ENCODE results near the gene SBK3. TPM values are rescaled to one million over a fixed set of nuclear protein-coding genes. Genes with fewer than 3 reads are reported as not detected.
A peak's percentile ranks its signal among the peaks of the same experiment; 100 is the strongest.

Gene SBK3
- total RNA-seq, 2 experiments from 2014 or later: not detected

DNA sequence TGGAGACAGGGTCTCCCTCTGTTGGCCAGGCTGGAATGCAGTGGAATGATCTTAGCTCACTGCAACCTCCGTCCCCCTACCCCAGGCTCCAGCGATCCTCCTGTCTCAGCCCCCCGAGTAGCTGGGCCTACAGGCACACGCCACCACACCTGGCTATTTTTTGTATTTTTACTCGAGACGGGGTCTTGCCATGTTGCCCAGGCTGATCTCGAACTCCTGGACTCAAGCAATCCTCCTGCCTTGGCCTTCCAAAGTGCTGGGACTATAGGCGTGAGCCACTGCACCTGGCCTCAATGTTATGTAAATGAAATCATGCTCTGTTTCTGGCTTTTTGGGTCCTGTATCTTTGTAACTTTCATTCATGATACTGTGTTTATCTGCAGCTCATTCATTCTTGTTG lies 43.4 kb upstream of the SBK3 start:
- no peak for DNase-seq
- H3K9me3 Mint-ChIP-seq: no peaks in the 10 kb centered on the region
- H3K27me3 Mint-ChIP-seq: no peaks in the 10 kb centered on the region
- ChIA-PET POLR2A (interaction anchor here (0.6 to 1.5 kb wide), 2 partner anchors 51 to 91 kb away, joined by 3 to 4 read pairs; partner anchors contain the start of gene ZNF580), CTCF (interaction anchor here (0.6 to 3.1 kb wide), 2 partner anchors 17 to 26 kb away, joined by 4 to 12 read pairs; partner anchors contain the start of gene ZNF865)
- H3K4me1 Mint-ChIP-seq (ENCODE audit: low read depth): peaks cover 39% of the 10 kb centered on the region
- intact Hi-C loops (cut with DNase I, micrococcal nuclease): loop anchor here in 1 of 2 experiments (5.0 kb wide), 1 partner anchor 71 kb away; no protein-coding TSS in a partner anchor
- ATAC-seq (ENCODE audit: poor library complexity): no peak
- H3K27ac Mint-ChIP-seq: no peak overlapping the region
- Histone ChIP-seq H3K36me3 (ENCODE audit: insufficient read depth, low read length) (peaks cover 10% of the 10 kb centered on the region), H3K27ac (ENCODE audit: low read depth in 1 of 2, low read length in 2 of 2) (no peak overlapping the region), H3K4me1 (ENCODE audit: insufficient read depth, low read length) (peaks cover 29% of the 10 kb centered on the region), H3K9me3 (ENCODE audit: control insufficient read depth in 1 of 2, insufficient read depth in 1 of 2, low read length in 2 of 2) (no peaks in the 10 kb centered on the region), H3K27me3 (ENCODE audit: control insufficient read depth in 1 of 2, insufficient read depth in 2 of 2, low read length in 2 of 2) (no peaks in the 10 kb centered on the region), H3K4me3 (ENCODE audit: low read length) (no peak overlapping the region)
- peaks cover 6% of the 10 kb centered on the region for H3K36me3 Mint-ChIP-seq (ENCODE audit: low read depth)
- no peak for TF ChIP-seq CTCF (IDR thresholded peaks at IDR 0.05)
- H3K4me3 Mint-ChIP-seq: no peak overlapping the region

DNA sequence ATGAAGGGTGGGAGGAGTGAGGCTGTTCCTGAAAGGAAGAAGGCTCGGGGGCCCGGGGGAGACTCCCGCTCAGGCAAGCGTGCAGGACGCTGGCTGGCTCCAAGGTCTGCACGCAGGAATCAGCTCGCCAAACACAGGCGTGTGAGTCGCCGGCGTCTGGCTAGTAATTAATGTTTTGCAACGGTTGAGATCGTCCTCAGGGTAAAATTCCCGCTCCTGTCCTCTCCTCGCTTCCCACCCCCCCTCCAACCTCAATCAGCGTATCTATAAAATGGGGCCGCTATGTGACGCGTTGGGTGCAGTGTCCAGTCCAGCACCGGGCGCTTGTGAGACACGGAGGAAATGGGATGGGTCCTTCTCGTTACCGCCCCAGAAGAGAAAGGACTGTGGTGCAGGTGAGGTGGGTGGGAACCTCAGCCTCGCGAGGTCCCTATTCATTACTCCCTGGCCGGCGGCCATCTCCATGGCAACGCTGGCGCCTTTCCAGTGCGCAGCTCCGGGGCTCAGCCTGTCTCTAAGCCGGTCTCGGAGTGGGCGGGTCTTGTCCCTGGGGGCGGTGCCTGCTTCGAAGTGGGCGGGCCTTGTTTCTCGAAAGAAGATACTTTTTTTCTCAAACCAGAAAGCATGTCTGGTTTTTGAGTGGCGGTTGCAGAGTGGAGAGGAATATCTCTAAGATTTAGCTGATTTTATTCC lies 41.8 kb upstream of the SBK3 start:
- Mint-ChIP-seq H3K9me3 (no peaks in the 10 kb centered on the region), H3K27me3 (no peaks in the 10 kb centered on the region), H3K36me3 (ENCODE audit: low read depth) (peaks cover 6% of the 10 kb centered on the region), H3K27ac (peak overlapping the region; percentile 71), H3K4me1 (ENCODE audit: low read depth) (peaks cover 41% of the 10 kb centered on the region), H3K4me3 (peak overlapping the region; percentile 90)
- no peaks in the 10 kb centered on the region for H3K27me3 ChIP-seq (ENCODE audit: control insufficient read depth in 1 of 2, insufficient read depth in 2 of 2, low read length in 2 of 2)
- peak overlapping the region; percentile 46 for H3K4me3 ChIP-seq (ENCODE audit: low read length)
- POLR2A ChIA-PET: interaction anchor here (0.6 to 3.2 kb wide), 6 partner anchors 12 to 53 kb away, joined by 3 to 23 read pairs (median 4); partner anchors contain the start of genes FIZ1, ZNF524, ZNF580 and ZNF784
- H3K9me3 ChIP-seq (ENCODE audit: control insufficient read depth in 1 of 2, insufficient read depth in 1 of 2, low read length in 2 of 2): no peaks in the 10 kb centered on the region
- ATAC-seq (ENCODE audit: poor library complexity) (peak; percentile 95), DNase-seq (peak; percentile 85 to 96 (median 91))
- CTCF ChIA-PET: interaction anchor here (3.1 kb wide), 1 partner anchor 19 kb away, joined by 12 read pairs; the partner anchor contains the start of gene ZNF865
- no peak for TF ChIP-seq CTCF (IDR thresholded peaks at IDR 0.05)
- intact Hi-C loops (cut with DNase I, micrococcal nuclease): loop anchor here in 1 of 2 experiments (1.0 to 5.0 kb wide), 3 partner anchors 12 to 70 kb away; partner anchors contain the start of gene FIZ1
- H3K36me3 ChIP-seq (ENCODE audit: insufficient read depth, low read length): peaks cover 3% of the 10 kb centered on the region
- no peak overlapping the region for H3K27ac ChIP-seq (ENCODE audit: low read depth in 1 of 2, low read length in 2 of 2)
- H3K4me1 ChIP-seq (ENCODE audit: insufficient read depth, low read length): peaks cover 29% of the 10 kb centered on the region

- peak overlapping the region; percentile 45 for H3K4me3 ChIP-seq (ENCODE audit: low read length)
- ChIA-PET CTCF (interaction anchor here (3.1 kb wide), 1 partner anchor 20 kb away, joined by 12 read pairs; the partner anchor contains the start of gene ZNF865), POLR2A (interaction anchor here (1.0 to 3.2 kb wide), 4 partner anchors 13 to 69 kb away, joined by 4 to 23 read pairs (median 6); partner anchors contain the start of genes FIZ1, U2AF2, ZNF524 and ZNF784)
- no peaks in the 10 kb centered on the region for H3K27me3 ChIP-seq (ENCODE audit: control insufficient read depth in 1 of 2, insufficient read depth in 2 of 2, low read length in 2 of 2)
- Mint-ChIP-seq H3K27me3 (no peaks in the 10 kb centered on the region), H3K36me3 (ENCODE audit: low read depth) (no peaks in the 10 kb centered on the region), H3K9me3 (no peaks in the 10 kb centered on the region), H3K4me1 (ENCODE audit: low read depth) (peaks cover 53% of the 10 kb centered on the region), H3K4me3 (peak overlapping the region; percentile 90), H3K27ac (peak overlapping the region; percentile 7)
- H3K27ac ChIP-seq (ENCODE audit: low read depth in 1 of 2, low read length in 2 of 2): peak overlapping the region in 1 of 2 donors; percentile 6
- intact Hi-C loops (cut with DNase I, micrococcal nuclease): loop anchor here in 1 of 2 experiments (2.0 to 5.0 kb wide), 2 partner anchors 21 to 68 kb away; no protein-coding TSS in a partner anchor
- TF ChIP-seq CTCF (IDR thresholded peaks at IDR 0.05): no peak
- no peaks in the 10 kb centered on the region for H3K9me3 ChIP-seq (ENCODE audit: control insufficient read depth in 1 of 2, insufficient read depth in 1 of 2, low read length in 2 of 2)
- peaks cover 40% of the 10 kb centered on the region for H3K4me1 ChIP-seq (ENCODE audit: insufficient read depth, low read length)
- peak; percentile 39 for ATAC-seq (ENCODE audit: poor library complexity)
- DNase-seq: peak in 12 of 14 experiments; percentile 11 to 77 (median 42)
- H3K36me3 ChIP-seq (ENCODE audit: insufficient read depth, low read length): no peaks in the 10 kb centered on the region
Observed at GRCh38 chr19:55585658-55586339, 40.5 kb upstream of the SBK3 start.

Data from CD4-positive, alpha-beta T cell (primary cell).